WTC11 (cell line): ENCODE measurements around the gene GDPD3.

Experiments
- CTCF ChIP-seq: fragments of 200-600 bp; IDR thresholded peaks from 2 replicates; pipeline ENCODE4 v1.8.0; 2022; ENCODE audit warnings: antibody characterized with exemption
- TCF7 ChIP-seq: sonication (generic); formaldehyde crosslinking; IDR thresholded peaks from 2 replicates; pipeline ENCODE4 v1.8.0; 2022; ENCODE audit warnings: mild to moderate bottlenecking, low read depth, missing genetic modification reagents, moderate library complexity
- TF ChIP-seq, protein P1 (sequence below): sonication (generic); formaldehyde crosslinking; IDR thresholded peaks from 2 replicates; pipeline ENCODE4 v1.8.1; 2022; ENCODE audit warnings: low read depth, mild to moderate bottlenecking, moderate library complexity, missing genetic modification reagents, borderline replicate concordance

DNA sequence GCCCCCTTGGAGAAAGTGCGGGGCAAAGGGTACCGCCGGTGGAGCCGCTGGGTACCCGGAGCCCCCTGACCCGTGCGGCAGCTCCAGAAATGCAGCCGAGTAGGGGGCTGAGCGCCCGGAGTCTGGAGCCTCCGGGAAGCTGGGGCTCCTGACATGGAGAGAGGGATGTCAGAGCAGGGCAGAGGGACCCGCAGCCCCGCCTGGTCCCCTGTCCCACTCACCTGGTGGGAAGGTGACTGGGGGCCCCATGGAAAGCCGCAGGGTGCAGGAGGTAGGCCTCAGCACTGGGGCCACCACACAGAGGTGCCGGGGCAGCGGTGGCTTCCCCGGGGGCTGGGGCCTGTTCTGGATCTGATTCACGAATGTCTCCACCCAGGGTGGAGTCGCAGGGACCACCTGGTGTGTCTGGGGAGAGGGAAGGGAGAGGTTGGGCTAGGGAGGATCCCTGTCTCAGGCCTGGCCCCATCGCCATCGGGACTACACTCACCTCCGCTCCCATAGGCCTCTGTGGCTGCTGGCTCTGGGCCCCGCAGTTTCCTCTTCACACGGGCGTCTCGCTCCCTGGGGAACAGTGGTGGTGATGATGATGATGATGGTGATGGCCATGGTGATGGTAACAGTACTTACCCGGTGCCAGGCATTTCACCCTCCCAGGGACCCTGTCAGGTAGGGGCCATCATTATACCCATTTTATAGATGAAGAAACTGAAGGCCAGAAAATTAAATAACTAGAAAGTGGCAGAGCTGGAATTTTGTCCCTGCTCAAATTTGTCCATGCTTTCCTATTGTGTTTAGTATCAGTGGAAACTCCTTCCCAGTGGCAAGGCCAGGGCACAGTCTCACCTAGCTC is 26.8 kb downstream of the GDPD3 start:
- TF ChIP-seq TCF7 (CRISPR knock-in tag) (no peak), CTCF (no peak)
- TF ChIP-seq, protein P1, sequence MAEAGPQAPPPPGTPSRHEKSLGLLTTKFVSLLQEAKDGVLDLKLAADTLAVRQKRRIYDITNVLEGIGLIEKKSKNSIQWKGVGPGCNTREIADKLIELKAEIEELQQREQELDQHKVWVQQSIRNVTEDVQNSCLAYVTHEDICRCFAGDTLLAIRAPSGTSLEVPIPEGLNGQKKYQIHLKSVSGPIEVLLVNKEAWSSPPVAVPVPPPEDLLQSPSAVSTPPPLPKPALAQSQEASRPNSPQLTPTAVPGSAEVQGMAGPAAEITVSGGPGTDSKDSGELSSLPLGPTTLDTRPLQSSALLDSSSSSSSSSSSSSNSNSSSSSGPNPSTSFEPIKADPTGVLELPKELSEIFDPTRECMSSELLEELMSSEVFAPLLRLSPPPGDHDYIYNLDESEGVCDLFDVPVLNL (CRISPR knock-in tag): no peak
